Measurements from ENCODE around the gene FNTB. TPM values are rescaled to one million over a fixed set of nuclear protein-coding genes. Genes with fewer than 3 reads are reported as not detected.

The FNTB gene
- polyA plus RNA-seq, 4 donors = 26.1 to 36.3 (median 30.6) TPM

DNA sequence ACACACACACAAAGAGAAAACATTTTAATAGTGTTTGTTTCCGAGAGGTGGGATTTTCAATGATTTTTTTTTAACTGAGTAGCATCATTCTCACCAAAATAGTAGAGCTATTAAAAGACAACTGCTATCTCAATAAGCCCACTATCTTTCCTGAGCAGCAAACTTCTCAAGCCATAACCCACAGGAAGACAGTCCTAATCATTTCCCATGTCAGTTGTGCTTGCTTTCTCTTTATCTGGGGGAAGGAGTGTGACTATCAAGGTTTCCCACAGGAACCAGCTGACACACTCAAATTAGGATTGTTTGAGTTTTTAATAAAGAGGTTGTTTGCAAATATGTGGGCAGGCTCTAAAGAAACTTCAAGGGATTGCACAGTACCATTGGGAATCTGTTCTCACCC is 120.5 kb downstream of the FNTB start:
- DNase-seq (ENCODE audit: low read depth in 4 of 4, low spot score in 3 of 4) = no peak

GRCh38 chr14:65109357-65109756 is 122.7 kb downstream of the FNTB start:
- DNase-seq (ENCODE audit: low read depth in 4 of 4, low spot score in 3 of 4) = no peak

- no peak for DNase-seq (ENCODE audit: low read depth in 4 of 4, low spot score in 3 of 4)
Observed at GRCh38 chr14:65110525-65110924, 123.8 kb downstream of the FNTB start.

Other genes starting within 250 kb of the FNTB start
- 10 to 100 TPM; 11.0 to 16.9 (median 12.1) TPM for gene SPTB, start 107.0 kb upstream of the FNTB start, polyA plus RNA-seq (ENCODE audit: insufficient read length in 4 of 4)
- 10 to 100 TPM; 55.9 to 65.6 (median 60.7) TPM for gene CHURC1, start 72.4 kb upstream of the FNTB start, polyA plus RNA-seq (ENCODE audit: insufficient read length in 4 of 4)
- 1 to 10 TPM in 2 of 4 donors, under 1 TPM in 2; 0.55 to 2.5 (median 1.1) TPM for gene GPX2, start 44.1 kb upstream of the FNTB start, polyA plus RNA-seq (ENCODE audit: insufficient read length in 4 of 4)
- gene RAB15, start 14.6 kb upstream of the FNTB start, polyA plus RNA-seq (ENCODE audit: insufficient read length in 4 of 4) = 10 to 100 TPM; 19.3 to 27.4 (median 22.6) TPM
- 10 to 100 TPM; 58.7 to 67.2 (median 62.4) TPM for gene MAX, start 115.6 kb downstream of the FNTB start, polyA plus RNA-seq (ENCODE audit: insufficient read length in 4 of 4)